ENCODE measurements around the gene BEX5. TPM values are rescaled to one million over a fixed set of nuclear protein-coding genes. Genes with fewer than 3 reads are reported as not detected.
"Not testable (repeated sequence)": the region's sequence is repeated elsewhere in the genome, so short reads cannot be mapped to it uniquely, and the experiment has no call there.

BEX5 gene
- total RNA-seq (under 1 TPM in 1 of 4 donors, not detected in 3; 0.42 TPM), polyA plus RNA-seq (under 1 TPM; 0.09 to 0.20 (median 0.19) TPM)
- long read RNA-seq, donor 1 = 0 reads
- long read RNA-seq, donor 2 = 0 reads

DNA sequence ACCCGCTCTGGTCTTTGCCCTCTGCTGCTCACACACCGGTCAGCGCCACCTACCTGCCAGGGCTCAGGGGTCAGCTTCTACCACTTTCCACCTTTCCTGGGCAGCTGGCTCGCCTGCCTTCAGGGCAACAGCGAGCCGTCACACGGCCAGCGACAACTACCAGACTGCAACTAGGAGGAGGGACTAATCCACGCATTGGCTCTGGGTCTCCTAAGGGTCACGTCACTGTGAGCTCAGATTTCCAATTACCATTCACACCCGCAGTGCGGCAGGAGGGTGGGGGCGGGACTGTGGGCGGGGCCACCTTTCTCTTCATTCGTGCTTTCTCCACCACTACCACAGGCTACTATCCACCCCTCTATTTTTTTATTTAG, at the start of gene BEX5:
Gene BEX5, minus strand, starts transcription at position 172 of the 374 bp plus-strand sequence. CDS start 1,712 bp downstream, outside the sequence.
- no peaks in the 10 kb centered on the region for H3K36me3 ChIP-seq (ENCODE audit: insufficient read depth in 1 of 2, low read depth in 1 of 2)
- ATAC-seq = peak; percentile 65 to 76 (median 70)
- WGBS, 3 donors = 0 to 17% (median 1%) methylated on average over 15 of the region's 15 CpGs
- TF ChIP-seq, protein P1, sequence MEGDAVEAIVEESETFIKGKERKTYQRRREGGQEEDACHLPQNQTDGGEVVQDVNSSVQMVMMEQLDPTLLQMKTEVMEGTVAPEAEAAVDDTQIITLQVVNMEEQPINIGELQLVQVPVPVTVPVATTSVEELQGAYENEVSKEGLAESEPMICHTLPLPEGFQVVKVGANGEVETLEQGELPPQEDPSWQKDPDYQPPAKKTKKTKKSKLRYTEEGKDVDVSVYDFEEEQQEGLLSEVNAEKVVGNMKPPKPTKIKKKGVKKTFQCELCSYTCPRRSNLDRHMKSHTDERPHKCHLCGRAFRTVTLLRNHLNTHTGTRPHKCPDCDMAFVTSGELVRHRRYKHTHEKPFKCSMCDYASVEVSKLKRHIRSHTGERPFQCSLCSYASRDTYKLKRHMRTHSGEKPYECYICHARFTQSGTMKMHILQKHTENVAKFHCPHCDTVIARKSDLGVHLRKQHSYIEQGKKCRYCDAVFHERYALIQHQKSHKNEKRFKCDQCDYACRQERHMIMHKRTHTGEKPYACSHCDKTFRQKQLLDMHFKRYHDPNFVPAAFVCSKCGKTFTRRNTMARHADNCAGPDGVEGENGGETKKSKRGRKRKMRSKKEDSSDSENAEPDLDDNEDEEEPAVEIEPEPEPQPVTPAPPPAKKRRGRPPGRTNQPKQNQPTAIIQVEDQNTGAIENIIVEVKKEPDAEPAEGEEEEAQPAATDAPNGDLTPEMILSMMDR (IDR thresholded peaks at IDR 0.05) = no peak
- DNase-seq = peak; percentile 40 to 51
- H3K4me3 ChIP-seq = peak within 1 kb of the TSS; percentile 52
- intact Hi-C loops (cut with DNase I) = no loop called here
- H3K27ac ChIP-seq = no peak within 1 kb of the TSS
- peaks cover 0 to 34% (median 0%) of the 10 kb centered on the region in 3 donors for H3K27me3 ChIP-seq (ENCODE audit: insufficient read depth in 3 of 3, low read length in 2 of 3)
- H3K4me1 ChIP-seq = no peaks in the 10 kb centered on the region
- no peaks in the 10 kb centered on the region for H3K9me3 ChIP-seq

DNA sequence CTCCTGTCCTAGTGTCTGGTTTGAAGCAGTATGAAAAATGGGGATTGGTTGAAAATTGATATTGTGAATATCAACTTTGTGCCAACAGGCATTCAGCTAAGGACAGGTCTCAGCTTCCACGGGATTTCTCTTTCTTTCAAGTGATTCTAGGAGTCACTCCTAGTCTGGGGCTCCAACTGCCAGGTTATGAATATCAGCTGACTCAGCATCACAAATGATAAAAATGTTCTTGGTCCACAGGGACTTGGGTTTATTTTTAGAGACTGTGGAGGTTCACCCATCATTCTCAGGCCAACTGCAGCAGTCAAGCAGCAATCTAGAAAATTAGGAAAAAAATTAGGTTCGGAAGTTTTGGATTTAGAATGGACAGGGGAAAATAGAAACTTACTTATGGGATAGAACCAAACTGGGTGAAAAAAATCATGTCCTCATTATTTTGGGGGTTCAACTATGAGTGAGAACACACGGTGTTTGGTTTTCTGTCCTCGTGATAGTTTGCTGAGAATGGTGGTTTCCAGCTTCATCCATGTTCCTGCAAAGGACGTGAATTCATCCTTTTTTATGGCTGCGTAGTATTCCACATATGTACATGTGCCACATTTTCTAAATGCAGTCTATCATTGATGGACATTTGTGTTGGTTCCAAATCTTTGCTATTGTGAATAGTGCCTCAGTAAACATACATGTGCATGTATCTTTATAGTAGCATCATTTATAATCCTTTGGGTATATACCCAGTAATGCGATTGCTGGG, 30.4 kb upstream of the BEX5 start:
- WGBS, 3 donors = 56 to 78% (median 71%) methylated on average over 7 of the region's 7 CpGs
- H3K36me3 ChIP-seq (ENCODE audit: insufficient read depth in 1 of 2, low read depth in 1 of 2) = no peaks in the 10 kb centered on the region
- H3K4me1 ChIP-seq = no peaks in the 10 kb centered on the region
- DNase-seq (no peak), ATAC-seq (no peak)
- no peak overlapping the region for H3K27ac ChIP-seq
- no peaks in the 10 kb centered on the region for H3K27me3 ChIP-seq (ENCODE audit: insufficient read depth in 3 of 3, low read length in 2 of 3)
- intact Hi-C loops (cut with DNase I) = no loop called here
- TF ChIP-seq, protein P1 (IDR thresholded peaks at IDR 0.05) = no peak
- H3K9me3 ChIP-seq = peaks cover 18% of the 10 kb centered on the region
- no peak overlapping the region for H3K4me3 ChIP-seq

DNA sequence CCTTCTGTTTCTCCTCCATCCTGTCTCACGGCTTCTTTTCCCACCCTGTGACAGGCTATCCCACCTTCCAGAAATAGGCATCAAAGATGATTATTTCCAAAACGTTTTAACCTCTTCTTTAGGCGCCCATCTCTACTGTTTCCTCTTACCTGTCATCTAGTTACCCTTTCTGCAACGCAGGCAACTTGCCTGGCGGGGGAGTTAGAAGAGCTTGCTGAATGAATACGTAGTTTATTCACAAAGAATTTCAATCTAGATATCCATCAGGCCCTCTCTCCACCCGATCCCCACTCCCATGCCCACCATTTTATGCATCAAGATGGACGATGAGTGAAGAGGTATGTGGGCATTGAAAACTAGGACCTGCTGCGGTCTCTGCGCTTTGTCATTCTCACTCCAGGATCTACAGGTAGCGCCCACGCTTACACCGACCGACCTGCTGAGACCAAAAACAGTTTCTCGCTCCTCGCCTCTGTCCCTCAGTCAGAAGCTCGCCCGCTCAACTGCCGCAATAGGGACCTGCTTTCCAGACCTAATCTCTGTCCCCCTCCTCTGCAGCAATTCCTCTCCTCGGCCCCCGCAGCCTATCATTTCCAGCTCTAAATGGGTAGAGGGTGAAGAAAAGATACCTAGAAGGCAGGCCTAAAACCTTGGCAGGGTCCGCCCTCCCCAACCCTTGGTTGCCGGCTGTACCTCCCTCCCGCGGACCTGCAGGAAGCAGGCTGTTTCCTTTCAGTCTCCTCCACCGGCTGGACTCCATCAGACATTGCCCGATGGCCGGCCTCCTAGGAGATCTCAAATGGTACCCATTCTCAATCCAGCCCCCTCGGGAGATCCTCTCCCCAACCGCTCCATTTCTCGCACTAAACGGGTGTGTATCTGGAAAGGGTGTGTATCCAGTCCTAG, 624 bp downstream of the BEX5 start:
- intact Hi-C loops (cut with DNase I) = no loop called here
- peaks cover 0 to 34% (median 0%) of the 10 kb centered on the region in 3 donors for H3K27me3 ChIP-seq (ENCODE audit: insufficient read depth in 3 of 3, low read length in 2 of 3)
- no peaks in the 10 kb centered on the region for H3K9me3 ChIP-seq
- no peak for DNase-seq
- H3K4me3 ChIP-seq = peak overlapping the region; percentile 52
- no peaks in the 10 kb centered on the region for H3K4me1 ChIP-seq
- 4 to 37% (median 5%) methylated on average over 31 to 32 of the region's 32 CpGs for WGBS, 3 donors
- TF ChIP-seq, protein P1 (IDR thresholded peaks at IDR 0.05) = no peak
- peak in 1 of 4 donors; percentile 13 for ATAC-seq
- no peaks in the 10 kb centered on the region for H3K36me3 ChIP-seq (ENCODE audit: insufficient read depth in 1 of 2, low read depth in 1 of 2)
- no peak overlapping the region for H3K27ac ChIP-seq

DNA sequence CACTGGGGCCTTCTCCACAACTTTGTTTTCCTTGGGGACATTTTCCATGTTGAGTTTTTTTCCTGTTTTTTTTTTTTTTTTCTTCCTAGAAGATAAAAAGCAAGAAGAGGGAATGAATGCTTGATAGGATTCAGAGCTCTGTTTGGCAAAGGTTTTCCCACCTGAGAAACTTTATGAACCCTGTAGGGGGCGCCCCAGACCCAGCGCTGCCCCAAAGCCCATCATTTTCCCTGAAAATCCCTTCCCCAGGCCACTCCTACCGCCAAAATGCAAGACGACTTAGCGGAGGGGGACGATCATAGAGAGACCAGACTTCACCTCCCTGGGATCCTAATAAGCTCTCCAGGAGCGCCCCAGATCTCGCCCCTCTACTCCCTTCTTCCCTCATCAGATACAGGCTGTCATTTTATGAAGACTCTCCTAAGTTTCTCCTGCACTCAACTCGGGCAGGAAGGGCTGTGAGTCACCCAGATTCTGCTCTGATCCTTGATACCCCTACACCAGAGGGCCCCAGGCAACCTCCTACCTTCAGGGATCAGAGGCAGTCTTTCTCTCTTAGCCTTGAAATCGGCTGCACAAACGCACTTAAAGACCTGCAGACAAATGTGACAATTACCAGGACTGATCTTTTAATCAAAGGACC, 1.4 kb downstream of the BEX5 start:
- TF ChIP-seq, protein P1 (IDR thresholded peaks at IDR 0.05) = no peak
- 6 to 16% (median 8%) methylated on average over 11 of the region's 11 CpGs for WGBS, 3 donors
- Histone ChIP-seq H3K27ac (no peak overlapping the region), H3K9me3 (no peaks in the 10 kb centered on the region), H3K36me3 (ENCODE audit: insufficient read depth in 1 of 2, low read depth in 1 of 2) (no peaks in the 10 kb centered on the region), H3K4me1 (no peaks in the 10 kb centered on the region), H3K4me3 (no peak overlapping the region), H3K27me3 (ENCODE audit: insufficient read depth in 3 of 3, low read length in 2 of 3) (peaks cover 0 to 34% (median 0%) of the 10 kb centered on the region in 3 donors)
- ATAC-seq = no peak
- intact Hi-C loops (cut with DNase I) = no loop called here
- no peak for DNase-seq

DNA sequence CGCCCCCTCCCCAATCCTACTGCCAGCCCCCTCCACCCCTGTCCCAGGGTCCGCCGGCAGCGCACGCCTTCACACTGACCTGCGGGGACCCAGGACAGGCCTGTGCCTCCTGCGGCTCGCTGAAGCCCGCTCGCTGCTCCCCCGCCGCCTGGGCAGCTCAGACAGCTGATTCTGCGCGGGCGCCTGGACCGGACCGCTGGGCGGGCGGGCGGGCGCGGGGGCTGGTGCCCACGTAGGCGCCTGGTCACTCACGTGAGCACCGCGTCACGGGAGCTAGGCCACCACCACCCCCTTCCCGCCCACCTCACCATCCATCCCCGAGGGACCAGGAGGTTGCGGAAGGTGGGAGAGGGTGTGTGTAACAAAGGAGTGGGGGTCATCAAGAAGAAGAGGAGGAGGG, 13.5 kb downstream of the BEX5 start, which contains the start of gene TCEAL6:
Gene TCEAL6, minus strand, starts transcription at position 208 of the 400 bp plus-strand sequence.
- H3K9me3 ChIP-seq; ATAC-seq; DNase-seq; H3K4me3 ChIP-seq; intact Hi-C loops (cut with DNase I); H3K27ac ChIP-seq; H3K36me3 ChIP-seq (ENCODE audit: insufficient read depth in 1 of 2, low read depth in 1 of 2); H3K4me1 ChIP-seq: not testable (repeated sequence)
- H3K27me3 ChIP-seq (ENCODE audit: insufficient read depth in 3 of 3, low read length in 2 of 3) = peaks cover 0 to 44% (median 4%) of the 10 kb centered on the region in 3 donors
- WGBS, 3 donors = 2 to 29% (median 4%) methylated on average over 10 to 19 of the region's 31 CpGs

DNA sequence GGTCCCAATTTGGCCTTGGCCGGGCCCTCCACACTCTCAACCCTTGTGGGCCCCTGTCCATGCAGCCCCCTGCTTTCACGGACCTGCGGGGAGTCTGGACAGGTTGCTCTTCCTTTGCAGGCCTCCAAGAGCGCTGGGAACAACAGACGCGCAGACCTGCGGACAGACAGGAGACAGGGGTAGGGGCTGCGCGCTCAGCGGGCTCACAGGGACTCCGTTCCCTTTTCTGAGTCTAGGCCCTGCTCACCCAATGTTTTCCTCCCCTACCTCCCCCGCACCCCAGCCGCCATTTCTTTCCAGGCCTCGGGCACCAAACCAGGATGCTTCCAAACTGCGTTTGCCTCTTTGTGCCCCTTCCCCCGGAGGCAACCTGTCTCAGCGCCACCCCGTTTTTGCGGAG, 14.1 kb downstream of the BEX5 start:
- WGBS, 3 donors = 18 to 29% (median 22%) methylated on average over 15 to 18 of the region's 19 CpGs
- H3K4me3 ChIP-seq; H3K9me3 ChIP-seq; ATAC-seq; intact Hi-C loops (cut with DNase I); H3K27ac ChIP-seq; H3K4me1 ChIP-seq; H3K36me3 ChIP-seq (ENCODE audit: insufficient read depth in 1 of 2, low read depth in 1 of 2); DNase-seq: not testable (repeated sequence)
- peaks cover 0 to 42% (median 4%) of the 10 kb centered on the region in 3 donors for H3K27me3 ChIP-seq (ENCODE audit: insufficient read depth in 3 of 3, low read length in 2 of 3)

DNA sequence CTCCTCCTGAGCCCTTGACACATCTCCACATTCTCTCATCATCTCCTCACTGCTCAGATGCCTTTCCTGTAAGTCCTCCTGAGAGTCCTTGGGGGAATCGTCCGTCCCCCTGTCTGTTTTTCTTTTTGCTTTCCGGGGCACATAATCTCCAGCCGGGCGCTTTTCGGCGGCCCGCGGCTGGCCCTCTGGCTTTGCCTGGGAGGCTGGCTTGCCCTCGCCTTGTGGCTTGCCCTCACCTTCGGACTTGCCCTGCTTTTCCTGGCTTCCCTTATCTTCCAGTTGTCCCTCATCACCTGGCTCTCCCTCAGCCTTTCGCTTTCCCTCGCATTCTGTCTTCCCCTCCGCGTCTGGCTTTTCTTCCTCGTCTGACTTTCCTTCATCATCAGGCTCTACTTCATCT, 14.9 kb downstream of the BEX5 start:
- H3K36me3 ChIP-seq (ENCODE audit: insufficient read depth in 1 of 2, low read depth in 1 of 2); DNase-seq; H3K27ac ChIP-seq; intact Hi-C loops (cut with DNase I); ATAC-seq; H3K4me3 ChIP-seq; H3K4me1 ChIP-seq; H3K9me3 ChIP-seq: not testable (repeated sequence)
- H3K27me3 ChIP-seq (ENCODE audit: insufficient read depth in 3 of 3, low read length in 2 of 3) = peaks cover 0 to 38% (median 4%) of the 10 kb centered on the region in 3 donors
- 45 to 65% (median 56%) methylated on average over 5 to 16 of the region's 16 CpGs for WGBS, 3 donors

Data from psoas muscle (tissue), 8 donors.